Occipital lobe (tissue), 2 donors: Measurements from ENCODE around the gene GFY. TPM values are rescaled to one million over a fixed set of nuclear protein-coding genes. Genes with fewer than 3 reads are reported as not detected.

Experiments
- DNase-seq: peaks from one replicate; lab custom pipeline; 2025; lab: John Stamatoyannopoulos, UW
- total RNA-seq: library from RNA; depleted of rRNA; stranded (reverse); fragments of >200 nt; gene quantifications from one replicate; pipeline ENCODE4 v1.2.3, GENCODE V29; 2014

The GFY gene
- not detected for total RNA-seq

GRCh38 chr19:49425178-49425577 lies at the start of gene GFY:
Gene GFY, plus strand, starts transcription at chr19:49425388. Its CDS starts 1,043 bp downstream, at chr19:49426431.
- no peak for DNase-seq

DNA sequence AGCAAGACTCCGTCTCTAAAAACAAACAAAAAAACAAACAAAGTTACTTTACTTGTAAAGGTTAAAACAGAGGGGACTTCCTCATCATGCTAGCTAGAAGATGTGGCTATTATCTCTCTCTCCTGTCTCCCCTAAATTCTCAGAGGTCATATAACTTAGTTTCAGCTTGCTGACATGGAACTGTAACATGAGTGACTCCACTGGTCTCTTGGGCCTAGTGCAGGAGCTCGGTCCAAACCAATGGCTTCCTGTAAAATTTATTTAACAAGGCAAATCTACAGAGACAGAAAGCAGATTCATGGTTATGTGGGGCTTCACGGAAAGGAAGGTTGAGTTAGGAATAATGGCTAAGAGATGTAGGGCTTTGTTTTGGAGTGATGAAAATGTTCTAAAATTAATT lies 46.7 kb upstream of the GFY start:
- DNase-seq = no peak

DNA sequence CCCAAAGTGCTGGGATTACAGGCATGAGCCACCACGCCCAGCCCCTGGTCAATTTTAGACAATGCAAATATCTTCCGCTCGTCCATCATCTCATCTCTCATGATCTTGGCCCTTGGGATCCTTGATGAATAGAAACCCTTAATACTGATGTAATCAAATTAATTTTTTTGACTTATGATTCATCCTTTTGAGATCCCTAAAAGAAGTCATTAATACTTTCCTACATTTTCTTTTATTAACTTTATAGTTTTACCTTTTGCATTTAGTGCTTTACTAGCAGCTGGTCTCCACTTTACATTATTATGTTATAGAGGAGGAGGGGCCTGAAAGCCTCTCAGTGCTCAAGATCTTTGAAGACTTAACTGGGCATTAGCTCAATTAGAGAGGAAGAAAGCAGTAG lies 44.8 kb upstream of the GFY start:
- DNase-seq = no peak

DNA sequence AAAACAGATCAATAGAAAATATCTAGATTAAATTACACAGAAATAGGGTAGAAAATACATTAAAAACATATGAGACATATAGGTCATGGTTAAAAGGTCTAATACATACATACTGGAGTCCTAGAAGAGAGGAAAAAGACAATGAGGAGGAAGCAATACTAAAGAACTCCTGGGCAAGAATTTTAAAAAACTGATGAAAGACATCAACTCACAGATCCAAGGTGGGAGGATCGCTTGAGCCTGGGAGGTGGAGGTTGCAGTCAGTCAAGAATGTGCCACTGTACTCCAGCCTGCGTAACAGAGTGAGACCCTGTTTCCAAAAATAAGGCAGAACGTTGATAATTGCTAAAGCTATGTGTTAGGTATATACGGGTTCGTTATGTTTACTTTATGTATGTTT lies 42.5 kb upstream of the GFY start:
- DNase-seq = no peak

- no peak for DNase-seq
These were observed 41.6 kb upstream of the GFY start for GRCh38 chr19:49383599-49383998.

- DNase-seq = no peak
These were observed 37.2 kb upstream of the GFY start, which contains the start of gene KASH5 for GRCh38 chr19:49387936-49388372. Gene KASH5, plus strand, starts transcription at chr19:49388249. Its CDS starts 2,635 bp downstream, at chr19:49390884.

GRCh38 chr19:49389406-49389805 lies 35.8 kb upstream of the GFY start:
- no peak for DNase-seq

DNA sequence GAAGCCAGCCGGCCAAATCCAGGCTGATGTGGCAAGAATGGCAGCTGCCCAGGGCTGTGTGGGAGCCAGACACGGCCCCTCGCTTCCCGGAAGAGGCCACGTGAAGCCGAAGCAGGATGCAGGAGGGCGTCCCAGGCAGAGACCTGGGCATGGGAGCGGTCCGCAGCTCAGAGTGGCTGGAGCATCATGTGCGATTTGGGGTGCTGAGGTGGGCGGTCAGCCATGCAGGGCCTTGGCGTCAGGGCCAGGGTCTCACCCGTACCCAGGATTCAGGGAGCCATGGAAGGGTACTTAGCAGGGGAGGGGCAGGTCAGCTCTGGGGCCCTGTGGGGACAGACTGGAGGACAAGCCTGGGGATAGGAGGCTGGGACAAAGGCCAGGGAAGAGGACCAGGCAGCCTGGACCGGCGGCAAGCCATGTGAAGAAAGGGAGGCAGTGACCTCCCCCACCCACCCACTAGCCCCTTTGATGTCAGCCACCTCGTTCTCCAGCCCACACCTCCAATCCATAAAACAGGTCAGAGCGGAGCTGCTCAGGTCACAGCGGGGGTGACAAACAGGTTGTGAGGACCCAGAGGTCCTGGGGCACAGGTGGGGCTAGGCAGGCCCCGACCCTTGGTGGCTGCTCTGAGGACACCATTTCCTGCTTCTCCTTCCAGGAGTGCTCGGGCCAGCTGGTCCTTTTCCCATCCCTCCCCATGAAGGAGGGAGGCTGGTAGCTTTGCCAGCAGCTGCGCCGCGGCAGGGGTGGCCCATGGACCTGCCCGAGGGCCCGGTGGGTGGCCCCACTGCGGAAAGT lies 34.9 kb upstream of the GFY start:
- no peak for DNase-seq

DNA sequence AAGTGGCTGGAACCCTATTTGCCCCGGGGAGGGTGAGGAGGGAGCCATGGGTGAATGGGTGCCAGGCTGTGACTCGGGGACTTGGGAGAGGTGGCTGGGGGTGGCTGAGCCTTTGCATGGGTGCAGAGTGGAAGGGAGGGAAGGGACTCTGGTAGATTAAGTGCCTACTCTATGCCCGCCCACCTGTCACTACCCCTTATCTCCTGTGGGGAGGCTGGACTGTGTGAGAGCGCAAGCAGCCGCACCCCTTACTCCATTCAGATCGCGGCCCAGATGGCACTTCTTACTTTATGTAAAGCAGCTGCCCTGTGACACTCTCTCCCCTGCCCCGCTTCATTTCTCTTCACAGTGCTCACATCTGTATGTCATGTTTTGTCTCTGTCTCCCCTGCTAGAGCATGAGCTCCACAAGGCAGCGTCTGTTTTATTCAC lies 34.2 kb upstream of the GFY start:
- DNase-seq = no peak

DNA sequence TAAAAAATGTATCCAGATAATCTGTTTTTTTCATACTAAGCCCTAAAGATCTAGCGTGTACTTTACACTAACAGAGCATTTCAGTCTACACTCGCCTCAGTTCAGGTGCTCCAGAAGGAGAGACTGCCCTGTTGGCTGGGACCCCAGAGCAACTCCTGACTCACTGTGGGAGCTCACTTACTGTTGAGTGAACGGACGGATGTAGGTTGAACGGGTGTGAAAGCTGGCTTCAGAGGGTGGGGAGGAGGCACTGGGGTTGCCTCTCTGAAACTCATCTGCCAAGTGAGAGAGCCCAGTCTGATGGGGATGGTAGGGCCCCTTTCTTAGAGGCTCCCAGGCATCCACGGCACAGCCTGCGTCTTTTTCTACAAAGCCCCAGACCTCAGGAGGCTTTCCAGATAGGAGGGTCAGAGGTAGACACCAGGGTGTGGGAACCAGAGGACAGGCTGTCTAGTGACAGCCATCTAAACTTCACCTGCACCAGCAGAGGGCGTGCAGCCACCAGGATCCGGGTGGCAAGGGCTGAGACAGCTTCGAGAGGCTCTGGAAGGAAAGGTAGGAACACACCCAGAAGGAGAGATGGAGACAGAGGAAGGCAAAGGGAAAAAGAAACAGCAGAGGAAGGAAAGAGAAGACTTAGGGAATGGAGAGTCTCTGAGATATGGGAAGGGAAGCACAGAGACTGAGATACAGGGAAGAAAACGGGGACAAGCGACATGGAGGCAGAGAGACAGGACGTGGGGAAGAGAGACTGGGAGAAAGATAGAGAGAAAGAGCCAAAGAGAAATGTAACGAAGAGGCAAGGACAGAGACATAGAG lies 33.4 kb upstream of the GFY start:
- DNase-seq = peak; percentile 57

DNA sequence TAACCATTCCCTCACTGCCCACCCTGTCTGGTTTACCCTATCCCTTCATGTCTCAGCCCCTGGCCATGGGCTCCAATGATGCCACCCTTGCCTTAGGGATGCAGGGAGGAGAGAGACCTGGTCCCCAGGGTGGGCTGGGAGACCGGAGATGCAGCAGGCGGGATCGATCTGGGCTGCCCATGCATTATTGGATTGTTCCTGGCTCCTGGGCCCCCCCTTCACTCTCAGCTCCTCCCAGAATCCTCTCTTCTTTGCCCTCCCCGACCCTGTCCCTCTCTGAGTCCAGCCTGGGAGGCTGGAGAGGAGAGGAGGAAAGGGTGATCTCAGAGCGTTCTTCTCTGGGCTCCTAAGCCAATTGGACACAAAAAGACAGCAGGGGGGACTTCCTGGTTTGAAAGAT lies 31.3 kb upstream of the GFY start:
- no peak for DNase-seq

DNA sequence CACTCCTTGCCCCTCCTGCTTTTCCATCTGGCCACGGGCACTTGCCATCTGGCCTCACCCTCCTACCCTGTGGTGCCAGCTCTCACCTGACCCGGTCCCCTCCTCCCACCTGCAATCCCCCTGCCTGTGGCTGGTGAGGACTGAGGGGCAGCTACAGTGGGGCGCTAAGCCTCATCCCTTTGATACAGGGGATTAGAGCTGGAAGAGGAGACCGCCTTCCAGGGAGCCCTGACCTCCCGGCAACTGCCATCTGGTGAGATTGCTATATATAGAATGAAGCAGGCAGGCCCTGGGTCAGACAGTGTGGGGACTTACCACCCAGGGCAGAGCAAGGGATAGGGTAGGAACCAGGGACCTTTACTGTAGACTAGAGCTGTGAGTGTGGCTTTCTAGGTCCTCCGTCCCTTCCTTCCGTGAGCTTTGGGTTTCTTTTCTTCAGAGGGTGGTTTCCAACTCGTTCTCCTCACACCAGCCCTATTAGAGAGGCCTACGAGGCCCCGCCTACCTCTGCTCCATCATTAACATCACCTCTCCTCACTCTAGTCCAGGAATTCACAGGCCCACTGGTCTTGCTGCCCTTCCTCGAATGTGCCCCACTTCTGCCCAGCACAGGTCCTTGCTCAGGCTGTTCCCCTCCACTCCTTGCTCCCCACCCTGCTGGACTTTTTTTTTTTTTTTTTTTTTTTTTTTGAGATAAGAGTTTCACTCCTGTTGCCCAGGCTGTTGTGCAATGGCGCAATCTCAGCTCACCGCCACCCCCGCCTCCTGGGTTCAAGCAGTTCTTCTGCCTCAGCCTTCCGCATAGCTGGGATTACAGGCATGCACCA lies 29.4 kb upstream of the GFY start:
- no peak for DNase-seq

GRCh38 chr19:49396738-49397505 lies 28.3 kb upstream of the GFY start:
- no peak for DNase-seq

DNA sequence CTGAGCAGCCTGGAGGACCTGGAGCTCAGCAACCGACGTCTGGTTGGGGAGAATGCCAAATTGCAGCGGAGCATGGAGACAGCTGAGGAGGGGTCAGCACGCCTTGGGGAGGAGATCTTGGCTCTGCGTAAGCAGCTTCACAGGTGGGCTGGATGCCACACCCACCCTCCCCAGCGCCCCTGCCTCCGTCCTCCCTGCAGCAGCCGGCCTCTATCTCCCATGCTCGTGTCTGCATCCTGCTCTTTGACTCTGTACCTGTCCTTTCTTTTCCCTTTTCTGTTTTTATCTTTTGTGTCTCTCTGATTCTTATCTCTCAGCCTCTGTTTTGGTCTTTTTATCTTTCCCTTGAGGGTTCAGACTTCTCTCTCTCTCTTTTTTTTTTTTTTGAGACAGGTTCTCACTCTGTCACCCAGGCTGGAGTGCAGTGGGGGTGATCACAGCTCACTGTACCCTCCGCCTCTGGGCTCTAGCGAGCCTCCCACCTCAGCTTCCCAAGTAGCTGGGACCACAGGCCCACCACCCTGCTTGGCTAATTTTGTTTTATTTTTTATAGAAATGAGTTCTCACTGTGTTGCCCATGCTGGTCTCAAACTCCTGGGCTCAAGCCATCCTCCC lies 27.1 kb upstream of the GFY start:
- DNase-seq = no peak

GRCh38 chr19:49398931-49399330 lies 26.3 kb upstream of the GFY start:
- DNase-seq = no peak

GRCh38 chr19:49400029-49400428 lies 25.2 kb upstream of the GFY start:
- no peak for DNase-seq

DNA sequence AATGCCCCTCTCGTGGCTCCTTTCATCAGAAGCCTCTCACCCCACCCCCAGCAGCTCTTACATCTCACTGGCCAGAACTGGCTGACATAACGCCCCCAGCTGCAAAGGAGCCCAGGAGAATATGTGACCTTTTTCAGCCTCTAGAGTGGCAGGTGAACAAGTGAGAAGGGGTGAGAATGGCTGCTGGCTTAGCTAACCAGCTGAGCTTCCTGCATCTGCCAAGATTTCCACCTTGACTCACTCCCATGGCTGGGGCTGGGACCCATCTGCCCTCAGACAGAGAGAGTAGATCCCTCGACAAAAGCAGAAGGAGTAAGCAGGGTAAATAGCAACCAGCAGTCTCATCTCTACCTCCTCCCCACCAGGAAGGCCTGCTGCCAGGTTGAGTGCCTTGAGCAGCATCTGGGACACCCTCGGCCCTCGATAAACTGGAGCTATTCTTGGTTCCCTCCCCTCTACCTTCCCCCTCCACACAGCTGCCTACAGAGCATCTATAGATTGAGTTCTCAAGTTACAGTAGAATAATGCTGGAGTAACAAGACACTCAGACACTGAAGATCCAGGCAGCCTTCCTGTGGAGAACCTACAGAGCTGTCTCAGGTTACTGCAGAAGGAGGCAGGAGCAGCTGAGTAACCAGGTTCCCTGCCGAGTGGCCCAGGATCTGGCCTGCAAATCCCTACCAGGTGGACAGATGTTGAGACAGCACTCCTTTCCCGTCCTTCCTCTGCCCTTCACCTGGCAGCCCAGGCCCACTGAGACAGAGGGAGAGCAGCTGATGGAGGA lies 21.6 kb upstream of the GFY start:
- no peak for DNase-seq

GRCh38 chr19:49407079-49407478 lies 18.1 kb upstream of the GFY start:
- DNase-seq = no peak

DNA sequence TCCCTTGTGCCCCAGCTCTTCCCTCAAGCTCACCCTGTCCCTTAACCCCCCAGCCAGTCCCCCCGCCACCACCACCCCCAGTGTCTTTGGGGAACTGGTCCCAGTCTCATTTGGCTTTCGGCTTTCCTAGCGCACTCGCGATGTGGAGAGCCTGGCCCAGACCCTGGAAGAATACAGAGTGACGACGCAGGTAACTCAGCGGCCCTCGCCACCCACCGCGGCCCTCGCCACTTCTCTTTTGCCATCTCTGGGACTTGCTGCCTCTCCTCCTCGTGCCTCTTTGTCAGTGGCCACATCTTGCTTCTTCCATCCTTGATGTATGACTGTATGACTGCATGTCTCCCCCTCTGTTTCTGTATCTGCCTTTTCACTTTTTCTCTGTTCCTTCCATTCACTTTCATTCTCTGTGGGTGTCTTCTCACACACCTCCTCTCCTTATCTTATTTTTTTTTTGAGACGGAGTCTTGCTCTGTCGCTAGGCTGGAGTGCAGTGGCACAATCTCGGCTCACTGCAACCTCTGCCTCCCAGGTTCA lies 17.6 kb upstream of the GFY start:
- DNase-seq = no peak
